Psoas muscle (tissue), 8 donors: ENCODE results near the gene ARL10. TPM values are rescaled to one million over a fixed set of nuclear protein-coding genes. Genes with fewer than 3 reads are reported as not detected.

Experiments used
- ATAC-seq, 4 donors: fragments of 200-7000 bp; cut with Tn5 transposase; one replicate each; pipeline ENCODE4 v1.9.1; 2020; ENCODE audit warnings: moderate library complexity in 3 of 4, mild to moderate bottlenecking in 2 of 4
- DNase-seq, 2 donors: peaks; one replicate each; pipeline ENCODE4 v3.0.0-alpha.2; 2020
- H3K27ac ChIP-seq: fragments of 200-600 bp; one replicate; pipeline ENCODE4 v1.8.0; 2022
- H3K27me3 ChIP-seq, 3 donors: fragments of 200-600 bp in 1 of 3; one replicate each; pipeline versions ENCODE4 v1.6.1 to v1.8.0; 2013 to 2022; ENCODE audit warnings: low read length in 2 of 3, mild to moderate bottlenecking in 2 of 3, moderate library complexity in 1 of 3; ENCODE audit not compliant: insufficient read depth in 3 of 3
- H3K36me3 ChIP-seq, 2 donors: fragments of 200-600 bp in 1 of 2; one replicate each; pipeline versions ENCODE4 v1.6.1 to v1.8.0; 2013 to 2022; ENCODE audit warnings: low read depth in 1 of 2, mild to moderate bottlenecking in 1 of 2, moderate library complexity in 1 of 2; ENCODE audit not compliant: insufficient read depth in 1 of 2
- H3K4me1 ChIP-seq: fragments of 200-600 bp; one replicate; pipeline ENCODE4 v1.8.0; 2022
- H3K4me3 ChIP-seq: fragments of 200-600 bp; one replicate; pipeline ENCODE4 v1.8.0; 2022; ENCODE audit warnings: mild to moderate bottlenecking
- H3K9me3 ChIP-seq: fragments of 200-600 bp; one replicate; pipeline ENCODE4 v1.8.0; 2022
- CTCF ChIP-seq: fragments of 200-600 bp; IDR thresholded peaks from one replicate; pipeline ENCODE4 v1.8.0; 2022; ENCODE audit warnings: antibody characterized with exemption
- WGBS, 3 donors: extraction: QIAGEN DNeasy Blood & Tissue Kit; methylation state at CpG; one replicate each; pipeline versions ENCODE4 v1.1.6 to v1.1.7; 2013; 5-methylcytosine and 5-hydroxymethylcytosine counted together
- intact Hi-C, 2 donors: fragments of 100-400 bp; cut with DNase I; formaldehyde crosslinking; loops; one replicate each; pipeline versions ENCODE4 v1.11.0 to v1.14.2; 2022
- polyA plus RNA-seq, 3 donors: library from polyadenylated mRNA; stranded (reverse); fragments of 200-250 nt; gene quantifications; one replicate each; pipeline ENCODE4 v1.2.3, GENCODE V29; 2013
- total RNA-seq, 4 donors: library from RNA; stranded (reverse); fragmentation: NEBNext Ultra II Directional in 2 of 4; extraction: Animal tissue kit (Norgen Biotek cat#: 25700) in 2 of 4; gene quantifications; one replicate each; pipeline versions ENCODE4 v1.2.1 to v1.2.4, GENCODE V29; 2021 to 2023
- donor health status: healthy with polysubstance abuse.
- donor health status: DM: no; HTN: no; CAD: no; lungs with moderate emphysema.
- donor health status: Bipolar disorder and iron deficiency.
- donor health status: healthy.
- donor health status: DM: yes; HTN: yes; CAD: no.
- donor health status: DM: no; HTN: no; CAD: no.
- donor health status: DM: no; HTN: no; CAD: no.
- donor health status: DM: yes; HTN: yes; CAD: no.

ARL10 gene
- total and polyA plus RNA-seq, 7 donors, result 1.6 to 6.6 (median 3.9) TPM

DNA sequence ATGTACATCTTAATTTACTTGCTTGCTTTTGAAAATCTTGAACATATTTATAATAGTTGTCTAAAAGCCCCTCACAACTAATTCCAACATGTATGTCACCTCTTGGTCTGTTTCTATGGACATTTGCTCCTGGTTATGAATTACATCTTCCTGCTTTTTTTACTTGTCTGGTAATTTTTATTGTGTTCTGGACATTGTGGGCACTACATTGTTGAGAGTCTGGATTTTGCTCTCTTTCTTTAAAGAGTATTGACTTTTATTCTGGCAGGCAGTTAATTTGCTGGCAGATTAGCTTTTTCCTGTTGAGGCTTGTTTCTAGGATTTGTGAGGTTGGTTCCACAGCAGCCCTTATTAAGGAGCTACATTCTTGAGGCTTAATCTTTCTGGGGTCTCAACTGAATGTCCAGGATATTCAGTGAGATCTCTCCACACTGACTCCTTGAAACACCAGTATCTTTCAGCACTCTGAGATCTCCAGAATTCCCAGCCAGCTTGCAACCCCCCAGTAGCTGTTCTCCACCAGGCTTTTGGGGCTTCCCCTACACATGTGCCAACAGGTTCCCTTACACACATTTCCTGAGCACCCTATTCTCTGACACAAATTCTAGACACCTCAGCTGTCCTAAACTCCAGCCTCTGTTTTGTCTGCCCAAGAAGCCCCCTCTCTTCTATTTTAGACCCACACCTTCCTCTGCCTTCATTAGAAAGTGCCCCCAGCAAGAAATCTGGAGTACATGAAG is 31.1 kb upstream of the ARL10 start:
- no peak overlapping the region for H3K4me3 ChIP-seq
- no peak for ATAC-seq
- no peaks in the 10 kb centered on the region for H3K4me1 ChIP-seq
- no peaks in the 10 kb centered on the region for H3K27me3 ChIP-seq
- peaks cover 6 to 23% of the 10 kb centered on the region in 2 donors for H3K36me3 ChIP-seq
- TF ChIP-seq CTCF, result no peak
- intact Hi-C loops, result no loop called here
- H3K9me3 ChIP-seq, result no peaks in the 10 kb centered on the region
- DNase-seq, result no peak
- H3K27ac ChIP-seq, result no peak overlapping the region

GRCh38 chr5:176337913-176338312 is 27.4 kb upstream of the ARL10 start:
- Histone ChIP-seq H3K4me1 (no peaks in the 10 kb centered on the region), H3K9me3 (no peaks in the 10 kb centered on the region), H3K4me3 (no peak overlapping the region), H3K36me3 (peaks cover 6 to 30% of the 10 kb centered on the region in 2 donors), H3K27me3 (no peaks in the 10 kb centered on the region), H3K27ac (no peak overlapping the region)
- ATAC-seq (no peak), DNase-seq (no peak)
- 26 to 43% (median 28%) methylated on average over 1 of the region's 1 CpG for WGBS, 3 donors
- TF ChIP-seq CTCF, result no peak
- intact Hi-C loops, result no loop called here

DNA sequence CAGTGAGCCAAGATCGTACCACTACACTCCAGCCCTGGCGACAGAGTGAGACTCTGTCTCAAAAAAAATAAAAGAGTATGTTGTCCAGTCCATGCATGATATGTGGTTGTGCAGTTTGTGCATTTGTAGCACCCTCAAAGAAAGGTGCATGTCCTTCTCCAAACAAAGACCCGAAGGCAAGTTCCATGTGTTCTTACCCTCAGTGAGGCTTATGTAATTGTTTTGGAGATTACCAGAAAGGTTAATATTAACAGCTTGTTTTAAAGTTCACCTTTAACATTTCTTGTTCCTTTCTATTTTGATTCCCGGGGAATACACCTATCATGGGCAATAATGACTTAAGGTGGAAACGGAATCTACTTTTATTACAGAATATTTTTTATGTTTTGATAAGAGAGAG is 26.0 kb upstream of the ARL10 start:
- DNase-seq, result no peak
- no peak overlapping the region for H3K27ac ChIP-seq
- ATAC-seq, result no peak
- intact Hi-C loops, result no loop called here
- peaks cover 6 to 36% of the 10 kb centered on the region in 2 donors for H3K36me3 ChIP-seq
- no peak for TF ChIP-seq CTCF
- H3K27me3 ChIP-seq, result no peaks in the 10 kb centered on the region
- H3K4me3 ChIP-seq, result no peak overlapping the region
- no peaks in the 10 kb centered on the region for H3K9me3 ChIP-seq
- 90 to 96% (median 95%) methylated on average over 5 of the region's 5 CpGs for WGBS, 3 donors
- no peaks in the 10 kb centered on the region for H3K4me1 ChIP-seq

DNA sequence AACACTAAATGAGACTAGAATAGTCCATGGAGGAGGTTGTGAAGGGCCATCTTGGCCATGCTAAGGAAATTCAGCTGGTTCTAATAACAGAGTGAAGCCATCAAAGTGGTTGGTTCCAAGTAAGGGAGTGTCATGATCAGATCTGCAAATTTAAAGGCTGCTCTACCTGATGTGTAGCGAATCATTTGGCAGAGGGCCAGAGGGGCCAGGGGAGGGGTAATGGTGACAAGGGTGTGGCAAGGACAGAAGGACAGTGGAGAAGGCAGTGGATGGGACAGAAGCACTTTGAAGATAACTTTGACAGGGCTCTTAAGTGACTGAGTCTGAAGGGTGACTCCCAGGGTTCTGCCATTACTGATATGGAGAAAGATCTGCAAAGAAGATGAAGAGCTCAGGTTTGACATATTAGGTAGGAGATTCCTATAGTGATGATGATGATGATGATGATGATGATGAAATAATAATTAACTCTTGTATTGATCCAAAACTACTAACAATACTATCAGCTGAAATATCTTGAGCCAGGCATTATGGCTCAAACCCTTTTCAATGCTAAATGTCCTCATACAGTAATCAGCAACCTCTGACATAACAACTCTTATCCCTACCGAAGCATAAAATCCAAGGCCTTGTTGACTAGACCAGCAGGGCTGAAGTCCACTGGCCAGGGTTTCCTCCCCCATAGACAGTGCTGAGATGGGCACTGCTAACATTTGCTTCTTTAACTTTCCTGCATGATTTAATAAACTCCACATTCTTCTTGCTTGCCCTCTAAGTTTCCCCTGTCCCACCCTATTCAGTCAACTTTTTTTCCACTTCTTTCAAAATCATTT is 23.7 kb upstream of the ARL10 start:
- H3K4me3 ChIP-seq, result no peak overlapping the region
- no peaks in the 10 kb centered on the region for H3K9me3 ChIP-seq
- peaks cover 12 to 56% of the 10 kb centered on the region in 2 donors for H3K36me3 ChIP-seq
- ATAC-seq (no peak), DNase-seq (no peak)
- WGBS, 3 donors, result 68 to 96% (median 95%) methylated on average over 2 of the region's 2 CpGs
- H3K27ac ChIP-seq, result no peak overlapping the region
- H3K4me1 ChIP-seq, result no peaks in the 10 kb centered on the region
- intact Hi-C loops, result no loop called here
- no peak for TF ChIP-seq CTCF
- H3K27me3 ChIP-seq, result no peaks in the 10 kb centered on the region
